Urinary bladder (tissue), 4 donors: Measurements from ENCODE around the gene NMS. TPM values are rescaled to one million over a fixed set of nuclear protein-coding genes. Genes with fewer than 3 reads are reported as not detected.
"Not testable (repeated sequence)": the region's sequence is repeated elsewhere in the genome, so short reads cannot be mapped to it uniquely, and the experiment has no call there.

Source experiments
- DNase-seq: peaks from one replicate; pipeline ENCODE4 v3.0.0-alpha.2; 2015; ENCODE audit errors: extremely low spot score
- H3K27ac ChIP-seq: one replicate; pipeline ENCODE4 v1.5.1; 2013; ENCODE audit warnings: low read depth, mild to moderate bottlenecking, moderate library complexity
- H3K36me3 ChIP-seq: one replicate; pipeline ENCODE4 v1.6.1; 2013; ENCODE audit warnings: mild to moderate bottlenecking, moderate library complexity; ENCODE audit not compliant: insufficient read depth
- H3K4me1 ChIP-seq: one replicate; pipeline ENCODE4 v1.6.1; 2013; ENCODE audit warnings: mild to moderate bottlenecking, moderate library complexity; ENCODE audit not compliant: insufficient read depth
- H3K4me3 ChIP-seq: one replicate; pipeline ENCODE4 v1.5.1; 2013; ENCODE audit warnings: low read depth, low read length
- WGBS: extraction: QIAGEN DNeasy Blood & Tissue Kit; methylation state at CpG from one replicate; pipeline ENCODE4 v1.1.7; 2013; 5-methylcytosine and 5-hydroxymethylcytosine counted together
- polyA plus RNA-seq: library from polyadenylated mRNA; stranded (reverse); fragments of 200-250 nt; gene quantifications from one replicate; pipeline ENCODE4 v1.2.3, GENCODE V29; 2013
- total RNA-seq: library from RNA; depleted of rRNA; stranded (reverse); fragments of >200 nt; gene quantifications from one replicate; pipeline ENCODE4 v1.2.3, GENCODE V29; 2014
- donor health status: healthy with polysubstance abuse.
- donor health status: healthy.

Gene NMS
- total and polyA plus RNA-seq, 2 donors: not detected

- Histone ChIP-seq H3K4me1 (no peaks in the 10 kb centered on the region), H3K4me3 (no peak overlapping the region), H3K27ac (no peak overlapping the region), H3K36me3 (no peaks in the 10 kb centered on the region)
- DNase-seq: no peak
Measured at GRCh38 chr2:100451734-100452133, 18.5 kb upstream of the NMS start.

GRCh38 chr2:100453853-100454252 lies 16.4 kb upstream of the NMS start:
- WGBS: 53% methylated on average over 4 of the region's 4 CpGs
- H3K4me1 ChIP-seq: no peaks in the 10 kb centered on the region
- H3K4me3 ChIP-seq: no peak overlapping the region
- DNase-seq: no peak
- no peaks in the 10 kb centered on the region for H3K36me3 ChIP-seq
- no peak overlapping the region for H3K27ac ChIP-seq

- H3K27ac ChIP-seq, H3K4me1 ChIP-seq, DNase-seq, H3K4me3 ChIP-seq, H3K36me3 ChIP-seq: not testable (repeated sequence)
Measured at GRCh38 chr2:100456357-100456756, 13.9 kb upstream of the NMS start.

GRCh38 chr2:100460904-100461530 lies 9.3 kb upstream of the NMS start:
- Histone ChIP-seq H3K27ac (no peak overlapping the region), H3K4me1 (no peaks in the 10 kb centered on the region), H3K36me3 (no peaks in the 10 kb centered on the region), H3K4me3 (no peak overlapping the region)
- DNase-seq: no peak
- 78% methylated on average over 1 of the region's 1 CpG for WGBS

GRCh38 chr2:100470898-100471514 lies 724 bp downstream of the NMS start:
- Histone ChIP-seq H3K4me1 (no peaks in the 10 kb centered on the region), H3K36me3 (no peaks in the 10 kb centered on the region), H3K4me3 (no peak overlapping the region), H3K27ac (no peak overlapping the region)
- DNase-seq: no peak
- WGBS: 16% methylated on average over 16 of the region's 16 CpGs

- DNase-seq: no peak
- Histone ChIP-seq H3K27ac (no peak overlapping the region), H3K4me1 (no peaks in the 10 kb centered on the region), H3K4me3 (no peak overlapping the region), H3K36me3 (no peaks in the 10 kb centered on the region)
- 90% methylated on average over 8 of the region's 8 CpGs for WGBS
Measured at GRCh38 chr2:100476606-100477005, 6.3 kb downstream of the NMS start.

GRCh38 chr2:100482741-100483140 lies 12.5 kb downstream of the NMS start:
- Histone ChIP-seq H3K4me3 (no peak overlapping the region), H3K4me1 (no peaks in the 10 kb centered on the region), H3K36me3 (no peaks in the 10 kb centered on the region), H3K27ac (no peak overlapping the region)
- 64% methylated on average over 4 of the region's 4 CpGs for WGBS
- DNase-seq: no peak

GRCh38 chr2:100483895-100484294 lies 13.6 kb downstream of the NMS start:
- no peak overlapping the region for H3K27ac ChIP-seq
- no peaks in the 10 kb centered on the region for H3K4me1 ChIP-seq
- 55% methylated on average over 5 of the region's 5 CpGs for WGBS
- no peak for DNase-seq
- H3K36me3 ChIP-seq: no peaks in the 10 kb centered on the region
- no peak overlapping the region for H3K4me3 ChIP-seq

- H3K4me3 ChIP-seq: no peak overlapping the region
- no peak overlapping the region for H3K27ac ChIP-seq
- no peak for DNase-seq
- no peaks in the 10 kb centered on the region for H3K4me1 ChIP-seq
- WGBS: 80% methylated on average over 5 of the region's 5 CpGs
- no peaks in the 10 kb centered on the region for H3K36me3 ChIP-seq
Measured at GRCh38 chr2:100484390-100484789, 14.1 kb downstream of the NMS start.

- Histone ChIP-seq H3K27ac (no peak overlapping the region), H3K4me3 (no peak overlapping the region), H3K36me3 (no peaks in the 10 kb centered on the region), H3K4me1 (no peaks in the 10 kb centered on the region)
- WGBS: 89% methylated on average over 2 of the region's 2 CpGs
- no peak for DNase-seq
Measured at GRCh38 chr2:100485396-100485795, 15.1 kb downstream of the NMS start.

GRCh38 chr2:100494712-100495111 lies 24.4 kb downstream of the NMS start:
- Histone ChIP-seq H3K4me3 (no peak overlapping the region), H3K27ac (no peak overlapping the region), H3K36me3 (no peaks in the 10 kb centered on the region), H3K4me1 (no peaks in the 10 kb centered on the region)
- 79% methylated on average over 6 of the region's 6 CpGs for WGBS
- DNase-seq: no peak

GRCh38 chr2:100502782-100503181 lies 32.5 kb downstream of the NMS start:
- no peak for DNase-seq
- 74% methylated on average over 2 of the region's 2 CpGs for WGBS
- H3K36me3 ChIP-seq: no peaks in the 10 kb centered on the region
- H3K4me3 ChIP-seq: no peak overlapping the region
- H3K27ac ChIP-seq: no peak overlapping the region
- H3K4me1 ChIP-seq: no peaks in the 10 kb centered on the region

GRCh38 chr2:100504542-100504941 lies 34.3 kb downstream of the NMS start:
- H3K4me1 ChIP-seq: no peaks in the 10 kb centered on the region
- H3K4me3 ChIP-seq: no peak overlapping the region
- DNase-seq: no peak
- no peaks in the 10 kb centered on the region for H3K36me3 ChIP-seq
- H3K27ac ChIP-seq: no peak overlapping the region

- Histone ChIP-seq H3K27ac (no peak overlapping the region), H3K36me3 (no peaks in the 10 kb centered on the region), H3K4me1 (no peaks in the 10 kb centered on the region), H3K4me3 (no peak overlapping the region)
- no peak for DNase-seq
- 89% methylated on average over 7 of the region's 7 CpGs for WGBS
Measured at GRCh38 chr2:100509066-100509465, 38.8 kb downstream of the NMS start.

- H3K4me3 ChIP-seq: no peak overlapping the region
- H3K36me3 ChIP-seq: no peaks in the 10 kb centered on the region
- no peaks in the 10 kb centered on the region for H3K4me1 ChIP-seq
- no peak overlapping the region for H3K27ac ChIP-seq
- WGBS: 44% methylated on average over 4 of the region's 4 CpGs
- no peak for DNase-seq
Measured at GRCh38 chr2:100513650-100514049, 43.4 kb downstream of the NMS start.
